ENCODE measurements around the gene APLN. TPM values are rescaled to one million over a fixed set of nuclear protein-coding genes. Genes with fewer than 3 reads are reported as not detected.

Gene APLN
- total RNA-seq, 2 experiments from 2014 or later = 0.17 to 0.25 TPM

DNA sequence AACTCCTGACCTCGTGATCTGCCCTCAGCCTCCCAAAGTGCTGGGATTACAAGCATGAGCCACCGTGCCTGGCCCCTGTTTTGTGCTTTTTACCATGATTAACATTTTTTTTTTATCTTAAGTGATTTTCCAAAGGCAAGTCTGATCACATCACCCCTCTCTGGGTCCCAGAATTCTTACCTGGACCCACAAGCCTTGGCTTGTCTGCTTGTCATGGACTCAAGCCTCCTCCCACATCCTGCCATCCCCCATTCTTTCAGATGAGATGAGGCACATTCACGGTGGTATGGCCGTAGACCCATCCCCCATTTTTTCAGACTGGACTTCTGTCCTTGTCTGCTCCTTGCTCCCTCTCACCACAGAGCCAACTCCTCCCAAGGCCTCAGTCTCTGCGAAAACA is 55.3 kb downstream of the APLN start:
- Mint-ChIP-seq H3K4me1 (peaks cover 13% of the 10 kb centered on the region), H3K36me3 (ENCODE audit: low read depth) (no peaks in the 10 kb centered on the region), H3K9me3 (no peaks in the 10 kb centered on the region), H3K4me3 (no peak overlapping the region), H3K27me3 (peaks cover 3% of the 10 kb centered on the region), H3K27ac (no peak overlapping the region)
- DNase-seq = no peak
- CTCF ChIA-PET = no interaction called here
- POLR2A ChIA-PET = no interaction called here

DNA sequence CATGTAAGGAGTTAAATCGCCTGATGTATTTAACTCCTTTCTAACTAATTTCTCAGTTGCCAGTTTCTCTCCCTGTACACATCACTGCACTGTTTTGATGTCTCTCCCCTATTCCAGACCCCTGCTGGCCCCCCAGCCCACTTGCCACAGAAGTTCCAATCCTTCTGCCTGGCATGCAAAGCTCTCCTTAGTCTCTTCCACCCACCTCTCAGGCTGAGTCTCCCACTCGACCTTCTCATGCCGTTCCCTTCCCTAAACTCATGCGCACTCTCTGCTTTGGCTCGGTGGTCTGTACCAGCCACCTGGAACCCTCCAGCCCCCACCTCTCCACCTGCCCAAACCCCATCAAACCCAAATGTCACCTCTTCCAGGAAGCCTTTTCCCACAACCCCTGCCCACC is 56.9 kb downstream of the APLN start:
- POLR2A ChIA-PET = no interaction called here
- no peaks in the 10 kb centered on the region for H3K9me3 Mint-ChIP-seq
- no peak for DNase-seq
- peaks cover 8% of the 10 kb centered on the region for H3K4me1 Mint-ChIP-seq
- H3K27ac Mint-ChIP-seq = no peak overlapping the region
- peaks cover 3% of the 10 kb centered on the region for H3K27me3 Mint-ChIP-seq
- no peaks in the 10 kb centered on the region for H3K36me3 Mint-ChIP-seq (ENCODE audit: low read depth)
- CTCF ChIA-PET = no interaction called here
- no peak overlapping the region for H3K4me3 Mint-ChIP-seq

- Mint-ChIP-seq H3K4me3 (no peak overlapping the region), H3K4me1 (peaks cover 5% of the 10 kb centered on the region), H3K27me3 (no peaks in the 10 kb centered on the region), H3K36me3 (ENCODE audit: low read depth) (no peaks in the 10 kb centered on the region), H3K27ac (no peak overlapping the region), H3K9me3 (no peaks in the 10 kb centered on the region)
- CTCF ChIA-PET = interaction anchor here (0.6 to 1.5 kb wide), 3 partner anchors 38 to 452 kb away, joined by 3 to 5 read pairs (median 3); no protein-coding TSS in a partner anchor
- POLR2A ChIA-PET = no interaction called here
- DNase-seq = no peak
Observed at GRCh38 chrX:129596077-129596476, 58.7 kb downstream of the APLN start.

Other genes starting within 250 kb of the APLN start
- gene SMARCA1, start 131.5 kb downstream of the APLN start, total RNA-seq = not detected
- gene OCRL, start 114.7 kb downstream of the APLN start, total RNA-seq = 1 to 10 TPM; 1.9 to 2.1 TPM
- 1 to 10 TPM; 1.1 to 1.3 TPM for gene XPNPEP2, start 84.0 kb upstream of the APLN start, total RNA-seq
- gene SASH3, start 125.0 kb upstream of the APLN start, total RNA-seq = 100 to 1,000 TPM; 254 to 264 TPM
- 1 to 10 TPM; 4.1 to 4.2 TPM for gene ZDHHC9, start 188.9 kb upstream of the APLN start, total RNA-seq

Measured in activated CD4-positive, alpha-beta T cell treated with anti-CD3 and anti-CD28 coated beads, Interleukin-2, amount 10 ng/mL, durations not matched to agents 7 days and 5 days (primary cell).